ENCODE data around the gene RTL5. TPM values are rescaled to one million over a fixed set of nuclear protein-coding genes. Genes with fewer than 3 reads are reported as not detected.

Gene RTL5
- polyA plus RNA-seq, 1 of the 3 experiments (the other 2 are of a cell fraction) = 1.8 TPM

DNA sequence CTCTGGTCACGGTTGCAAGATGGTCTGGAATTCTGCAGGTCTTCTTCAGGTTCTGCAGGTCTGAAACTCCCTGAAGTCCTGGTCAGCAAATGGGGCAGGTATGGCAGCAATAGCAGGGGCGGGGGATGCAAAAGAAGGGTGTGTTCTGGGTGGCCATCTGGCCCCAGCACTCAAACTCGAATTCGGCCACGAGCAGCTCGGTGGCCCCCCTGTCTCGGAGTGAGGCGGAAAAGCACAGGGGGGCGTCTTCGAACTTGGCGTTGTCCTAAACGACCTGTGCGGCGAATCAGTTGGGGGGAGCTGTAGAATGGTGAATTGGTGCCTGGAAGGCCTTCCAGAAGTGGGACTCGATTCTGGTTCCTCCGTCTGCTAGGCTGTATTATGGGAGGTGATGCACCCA, 2.1 kb downstream of the RTL5 start:
- no peak overlapping the region for H3K4me3 ChIP-seq (ENCODE audit: low read depth in 2 of 2, low read length in 1 of 2)
- H2AFZ ChIP-seq (ENCODE audit: low read depth) = no peak overlapping the region
- peaks cover 9 to 65% of the 10 kb centered on the region in 2 experiments; a peak in 3 of 4 replicates for H3K4me1 ChIP-seq (ENCODE audit: control insufficient read depth in 1 of 2, insufficient read depth in 2 of 2, low read depth in 1 of 2, low read length in 1 of 2)
- H3K4me2 ChIP-seq = no peak overlapping the region
- no peaks in the 10 kb centered on the region for H3K9me2 ChIP-seq
- no peak for DNase-seq
- H3K27me3 ChIP-seq (ENCODE audit: insufficient read depth) = peaks cover 19% of the 10 kb centered on the region
- H3K27ac ChIP-seq (ENCODE audit: low read depth in 2 of 2, low read length in 1 of 2) = no peak overlapping the region; a peak in 1 of 4 replicates
- H3F3A ChIP-seq (replicated peaks; ENCODE audit: insufficient read depth) = no peaks in the 10 kb centered on the region
- no peaks in the 10 kb centered on the region for H3K36me3 ChIP-seq (replicated peaks in 1 of 2; ENCODE audit: control insufficient read depth in 1 of 2, insufficient read depth in 2 of 2, low read length in 1 of 2)
- WGBS (ENCODE audit: low lambda C conversion rate) = 81% methylated on average over 15 of the region's 16 CpGs
- CTCF ChIA-PET = interaction anchor here (0.8 to 15.8 kb wide), 5 partner anchors 21 to 131 kb away, joined by 3 to 257 read pairs (median 29); no protein-coding TSS in a partner anchor
- no peaks in the 10 kb centered on the region for H3K79me2 ChIP-seq (ENCODE audit: insufficient read depth)
- no peak overlapping the region for H3K9ac ChIP-seq
- no peaks in the 10 kb centered on the region for H4K20me1 ChIP-seq (ENCODE audit: insufficient read depth)
- no peaks in the 10 kb centered on the region for H3K9me3 ChIP-seq
- TF ChIP-seq TEAD4 (IDR thresholded peaks at IDR 0.05; ENCODE audit: borderline replicate concordance, insufficient read depth) (no peak), TAF1 (IDR thresholded peaks at IDR 0.05; ENCODE audit: borderline replicate concordance, low read depth, low read length) (no peak), MEF2A (IDR thresholded peaks at IDR 0.05; ENCODE audit: borderline replicate concordance, low read depth) (no peak), ELF1 (IDR thresholded peaks at IDR 0.05) (no peak), FOSL2 (IDR thresholded peaks at IDR 0.05; ENCODE audit: borderline replicate concordance, low read depth) (no peak), EP300 (IDR thresholded peaks at IDR 0.05; ENCODE audit: borderline replicate concordance in 1 of 2, low read depth in 1 of 2, low read length in 1 of 2) (no peak), RAD21 (IDR thresholded peaks at IDR 0.05; ENCODE audit: low read length) (no peak), RFX5 (IDR thresholded peaks at IDR 0.05; ENCODE audit: low read length) (no peak), RXRA (IDR thresholded peaks at IDR 0.05; ENCODE audit: borderline replicate concordance, low read depth) (no peak), YY1 (IDR thresholded peaks at IDR 0.05; ENCODE audit: low read depth) (no peak), CHD2 (IDR thresholded peaks at IDR 0.05; ENCODE audit: low read length, partially characterized antibody) (no peak), FOXM1 (IDR thresholded peaks at IDR 0.05; ENCODE audit: low read depth) (no peak), SMC3 (IDR thresholded peaks at IDR 0.05; ENCODE audit: low read depth, low read length) (no peak)
- TF ChIP-seq, protein P1, sequence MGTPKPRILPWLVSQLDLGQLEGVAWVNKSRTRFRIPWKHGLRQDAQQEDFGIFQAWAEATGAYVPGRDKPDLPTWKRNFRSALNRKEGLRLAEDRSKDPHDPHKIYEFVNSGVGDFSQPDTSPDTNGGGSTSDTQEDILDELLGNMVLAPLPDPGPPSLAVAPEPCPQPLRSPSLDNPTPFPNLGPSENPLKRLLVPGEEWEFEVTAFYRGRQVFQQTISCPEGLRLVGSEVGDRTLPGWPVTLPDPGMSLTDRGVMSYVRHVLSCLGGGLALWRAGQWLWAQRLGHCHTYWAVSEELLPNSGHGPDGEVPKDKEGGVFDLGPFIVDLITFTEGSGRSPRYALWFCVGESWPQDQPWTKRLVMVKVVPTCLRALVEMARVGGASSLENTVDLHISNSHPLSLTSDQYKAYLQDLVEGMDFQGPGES (IDR thresholded peaks at IDR 0.05; ENCODE audit: low read depth, low read length) = no peak
- TF ChIP-seq, protein P2, sequence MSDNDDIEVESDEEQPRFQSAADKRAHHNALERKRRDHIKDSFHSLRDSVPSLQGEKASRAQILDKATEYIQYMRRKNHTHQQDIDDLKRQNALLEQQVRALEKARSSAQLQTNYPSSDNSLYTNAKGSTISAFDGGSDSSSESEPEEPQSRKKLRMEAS (IDR thresholded peaks at IDR 0.05; ENCODE audit: low read depth) = no peak
- POLR2A ChIA-PET = interaction anchor here (1.2 to 2.3 kb wide), 3 partner anchors 48 to 80 kb away, joined by 4 to 7 read pairs (median 4); partner anchors contain the start of gene PIN4

DNA sequence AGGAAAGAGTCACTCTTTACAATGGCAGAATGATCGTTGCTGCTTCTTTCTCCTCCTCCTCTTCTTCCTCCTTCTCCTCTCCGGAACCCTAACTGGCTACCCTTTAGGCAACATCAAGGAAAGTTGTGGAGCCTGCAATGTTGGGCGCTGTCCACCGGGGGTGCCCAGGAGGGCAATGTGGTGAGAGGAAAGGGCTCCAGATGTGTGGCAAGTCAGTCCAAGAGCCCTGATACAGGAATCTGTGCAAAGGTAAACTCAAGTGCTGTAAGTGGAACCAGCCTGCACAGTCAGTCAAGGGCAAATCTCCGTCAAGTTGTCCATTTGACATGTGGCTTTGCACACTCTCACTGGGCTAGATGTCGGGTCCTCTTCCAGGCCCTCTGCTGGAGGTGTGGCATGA, 2.8 kb downstream of the RTL5 start:
- CTCF ChIA-PET = interaction anchor here (0.8 to 15.8 kb wide), 10 partner anchors 9 to 131 kb away, joined by 3 to 257 read pairs (median 28); no protein-coding TSS in a partner anchor

More for the DNA sequence above, 2.8 kb downstream of the RTL5 start:
- Histone ChIP-seq H3K27ac (ENCODE audit: low read depth in 2 of 2, low read length in 1 of 2) (peak overlapping the region in 1 of 2 experiments; percentile 86; a peak in 1 of 4 replicates), H3K9me2 (no peaks in the 10 kb centered on the region), H3F3A (replicated peaks; ENCODE audit: insufficient read depth) (no peaks in the 10 kb centered on the region), H4K20me1 (ENCODE audit: insufficient read depth) (no peaks in the 10 kb centered on the region), H3K27me3 (ENCODE audit: insufficient read depth) (peaks cover 19% of the 10 kb centered on the region), H3K9ac (no peak overlapping the region), H2AFZ (ENCODE audit: low read depth) (no peak overlapping the region), H3K79me2 (ENCODE audit: insufficient read depth) (no peaks in the 10 kb centered on the region), H3K9me3 (no peaks in the 10 kb centered on the region), H3K4me1 (ENCODE audit: control insufficient read depth in 1 of 2, insufficient read depth in 2 of 2, low read depth in 1 of 2, low read length in 1 of 2) (peaks cover 9 to 72% of the 10 kb centered on the region in 2 experiments; a peak in 3 of 4 replicates), H3K4me2 (no peak overlapping the region), H3K4me3 (ENCODE audit: low read depth in 2 of 2, low read length in 1 of 2) (no peak overlapping the region; a peak in 1 of 4 replicates), H3K36me3 (replicated peaks in 1 of 2; ENCODE audit: control insufficient read depth in 1 of 2, insufficient read depth in 2 of 2, low read length in 1 of 2) (no peaks in the 10 kb centered on the region)
- TF ChIP-seq SMC3 (IDR thresholded peaks at IDR 0.05; ENCODE audit: low read depth, low read length) (0 out of 2 replicates have a peak, but pooled peaks have one; percentile 11), RAD21 (IDR thresholded peaks at IDR 0.05; ENCODE audit: low read length) (peak; percentile 41), FOXM1 (IDR thresholded peaks at IDR 0.05; ENCODE audit: low read depth) (no peak)
- TF ChIP-seq, protein P3, sequence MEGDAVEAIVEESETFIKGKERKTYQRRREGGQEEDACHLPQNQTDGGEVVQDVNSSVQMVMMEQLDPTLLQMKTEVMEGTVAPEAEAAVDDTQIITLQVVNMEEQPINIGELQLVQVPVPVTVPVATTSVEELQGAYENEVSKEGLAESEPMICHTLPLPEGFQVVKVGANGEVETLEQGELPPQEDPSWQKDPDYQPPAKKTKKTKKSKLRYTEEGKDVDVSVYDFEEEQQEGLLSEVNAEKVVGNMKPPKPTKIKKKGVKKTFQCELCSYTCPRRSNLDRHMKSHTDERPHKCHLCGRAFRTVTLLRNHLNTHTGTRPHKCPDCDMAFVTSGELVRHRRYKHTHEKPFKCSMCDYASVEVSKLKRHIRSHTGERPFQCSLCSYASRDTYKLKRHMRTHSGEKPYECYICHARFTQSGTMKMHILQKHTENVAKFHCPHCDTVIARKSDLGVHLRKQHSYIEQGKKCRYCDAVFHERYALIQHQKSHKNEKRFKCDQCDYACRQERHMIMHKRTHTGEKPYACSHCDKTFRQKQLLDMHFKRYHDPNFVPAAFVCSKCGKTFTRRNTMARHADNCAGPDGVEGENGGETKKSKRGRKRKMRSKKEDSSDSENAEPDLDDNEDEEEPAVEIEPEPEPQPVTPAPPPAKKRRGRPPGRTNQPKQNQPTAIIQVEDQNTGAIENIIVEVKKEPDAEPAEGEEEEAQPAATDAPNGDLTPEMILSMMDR (IDR thresholded peaks at IDR 0.05) = peak; percentile 56
- POLR2A ChIA-PET = interaction anchor here (2.3 kb wide), 1 partner anchor 52 kb away, joined by 7 read pairs; the partner anchor contains the start of gene PIN4
- 49% methylated on average over 6 of the region's 6 CpGs for WGBS (ENCODE audit: low lambda C conversion rate)
- peak; percentile 49 for DNase-seq
